HG02571 (cell line): ENCODE results near the gene RALA.
"Not testable (repeated sequence)": the region's sequence is repeated elsewhere in the genome, so short reads cannot be mapped to it uniquely, and the experiment has no call there.

Experiments used
- ATAC-seq: cut with Tn5 transposase; IDR thresholded peaks from one replicate; pipeline ENCODE4 v1.9.1; 2021; ENCODE audit warnings: mild to moderate bottlenecking, moderate library complexity; ENCODE audit not compliant: unreplicated experiment

The RALA gene

GRCh38 chr7:39681887-39682441 is 58.6 kb downstream of the RALA start:
- no peak for ATAC-seq

DNA sequence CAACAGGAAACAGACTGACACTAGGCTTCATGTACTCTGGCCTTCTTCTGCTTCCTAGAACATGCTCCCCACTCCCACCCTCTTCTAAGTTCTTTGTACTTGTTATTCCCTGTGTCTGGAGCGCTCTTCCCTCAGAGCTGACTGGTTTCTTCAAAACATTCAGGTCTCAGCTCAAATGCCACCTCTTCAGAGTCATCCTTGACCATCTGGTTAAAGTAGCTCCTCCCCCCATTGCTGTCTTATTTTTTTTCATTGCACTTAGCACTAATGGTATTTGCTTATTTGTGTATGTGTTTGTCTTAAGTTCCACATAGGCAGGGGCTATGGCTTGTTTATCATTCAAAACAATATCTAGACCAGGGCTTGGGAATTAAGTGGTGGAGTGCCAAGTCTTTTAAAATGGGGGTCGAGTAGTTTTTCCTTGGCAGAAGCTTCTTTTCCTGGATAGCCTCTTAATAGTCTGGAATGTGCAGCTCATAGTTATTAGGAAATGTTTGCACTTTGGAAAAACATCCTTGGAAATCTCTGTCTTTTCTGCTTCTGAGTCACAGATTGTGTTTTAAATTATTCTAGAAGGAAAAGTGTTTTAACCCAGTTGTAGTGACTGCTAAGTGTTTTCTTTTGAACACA is 60.0 kb downstream of the RALA start:
- no peak for ATAC-seq

- peak; percentile 77 for ATAC-seq
These were observed 63.0 kb downstream of the RALA start for GRCh38 chr7:39686261-39686924.

- ATAC-seq = no peak
These were observed 65.5 kb downstream of the RALA start for GRCh38 chr7:39688611-39689480.

DNA sequence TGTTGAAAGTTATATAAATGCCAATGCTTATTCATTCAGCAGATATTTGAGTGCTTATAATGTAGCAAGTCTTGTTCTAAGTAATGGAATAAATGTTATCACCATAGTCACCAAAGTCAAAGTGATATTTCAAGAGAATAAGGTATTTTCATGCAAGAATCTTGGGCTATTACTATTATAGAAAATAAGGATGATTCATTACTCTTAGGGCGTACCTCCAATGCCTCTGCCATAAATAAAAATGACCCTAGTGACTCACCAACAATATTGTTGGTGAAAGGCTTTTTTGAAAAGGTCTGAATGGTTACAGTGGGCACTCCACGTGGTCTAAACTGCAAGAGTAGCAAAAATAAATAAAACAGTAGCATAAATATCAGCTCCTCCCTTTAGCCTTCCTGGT is 68.4 kb downstream of the RALA start:
- ATAC-seq = no peak

- not testable (repeated sequence) for ATAC-seq
These were observed 69.7 kb downstream of the RALA start for GRCh38 chr7:39693086-39693485.

GRCh38 chr7:39693812-39694211 is 70.4 kb downstream of the RALA start:
- ATAC-seq = no peak

DNA sequence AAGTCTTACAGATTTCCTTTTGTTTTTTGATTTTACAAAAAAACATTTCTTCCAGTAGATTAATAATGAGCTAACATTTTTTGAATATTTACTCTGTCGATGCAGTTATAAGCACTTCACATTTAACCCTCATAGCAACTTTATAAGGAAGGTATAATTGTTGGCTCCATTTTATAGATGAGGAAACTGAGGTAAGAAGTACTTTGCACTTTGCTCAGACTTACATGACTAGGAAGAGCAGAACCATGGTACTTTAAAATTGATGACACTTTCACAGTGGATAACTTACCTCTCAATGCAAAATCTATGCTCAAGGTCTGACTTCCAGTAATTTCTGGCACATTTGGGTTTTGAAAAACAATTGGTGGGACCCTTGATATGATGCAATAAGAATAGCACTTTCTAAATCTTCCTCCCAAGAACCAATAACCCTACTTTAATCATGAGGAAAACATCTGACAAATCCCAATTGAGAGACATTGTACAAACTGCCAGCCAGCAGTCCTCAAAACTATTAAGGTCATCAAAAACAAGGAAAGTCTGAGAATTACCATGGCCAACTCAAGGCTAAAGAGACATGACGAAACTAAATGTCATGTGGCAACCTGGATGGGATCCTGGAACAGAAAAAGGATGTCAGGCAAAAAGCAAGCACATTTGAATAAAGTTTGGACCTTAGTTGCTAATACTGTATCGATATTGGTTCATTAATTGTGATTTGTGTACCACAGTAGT is 72.6 kb downstream of the RALA start:
- ATAC-seq = no peak

- no peak for ATAC-seq
These were observed 73.3 kb downstream of the RALA start for GRCh38 chr7:39696631-39697030.

GRCh38 chr7:39697483-39697882 is 74.1 kb downstream of the RALA start:
- ATAC-seq = no peak

- ATAC-seq = no peak
These were observed 76.8 kb downstream of the RALA start for GRCh38 chr7:39700165-39700564.

- no peak for ATAC-seq
These were observed 77.6 kb downstream of the RALA start for GRCh38 chr7:39700932-39701331.

GRCh38 chr7:39702133-39702532 is 78.8 kb downstream of the RALA start:
- no peak for ATAC-seq

- no peak for ATAC-seq
These were observed 79.8 kb downstream of the RALA start for GRCh38 chr7:39703144-39703543.

- ATAC-seq = no peak
These were observed 85.7 kb downstream of the RALA start for GRCh38 chr7:39709029-39709428.

DNA sequence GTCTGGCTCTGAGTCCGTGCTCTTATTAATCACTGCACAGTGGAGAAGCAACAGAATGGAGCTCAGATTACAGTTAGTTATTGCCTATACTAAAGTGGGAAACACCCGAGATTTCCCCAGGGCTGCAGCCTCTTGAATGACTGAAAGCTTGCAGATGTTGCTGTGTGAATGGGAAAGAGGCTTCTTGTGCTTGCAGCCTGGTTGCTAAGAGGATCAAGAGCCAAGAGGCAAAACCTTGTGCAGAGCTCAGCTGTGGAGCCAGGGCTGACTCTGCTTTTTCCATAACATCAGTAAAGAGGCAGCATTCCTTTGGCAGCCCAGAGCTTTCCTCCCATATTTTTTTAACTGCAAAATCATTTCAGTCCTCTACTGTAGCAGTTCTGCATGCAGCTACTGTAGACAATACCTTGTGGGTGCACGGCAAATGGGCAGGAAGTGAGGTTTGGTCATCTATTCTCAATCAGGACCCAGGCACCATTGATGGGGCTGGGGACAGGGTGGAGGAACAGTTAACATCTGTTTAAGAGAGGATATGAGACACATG is 86.5 kb downstream of the RALA start:
- no peak for ATAC-seq

DNA sequence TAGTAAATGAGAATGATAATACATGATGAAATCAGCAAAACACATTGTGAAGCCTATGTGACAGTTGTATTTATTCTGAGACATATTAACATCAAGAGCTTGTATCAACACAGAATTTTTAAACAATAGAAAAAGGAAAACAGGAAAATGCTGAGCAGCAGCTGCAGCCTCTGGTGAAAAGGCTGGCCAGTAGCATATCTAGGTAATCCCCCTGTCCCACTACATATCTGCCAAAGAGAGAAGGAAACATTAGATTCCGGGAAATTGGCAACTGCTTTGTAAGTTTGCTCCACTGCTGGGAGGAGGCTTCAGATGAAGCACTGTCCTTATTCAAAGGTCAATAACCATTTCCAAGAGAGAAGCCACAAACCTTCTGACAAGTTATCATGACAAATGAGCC is 89.4 kb downstream of the RALA start:
- ATAC-seq = no peak

- ATAC-seq = no peak
These were observed 91.2 kb downstream of the RALA start for GRCh38 chr7:39714447-39715091.

DNA sequence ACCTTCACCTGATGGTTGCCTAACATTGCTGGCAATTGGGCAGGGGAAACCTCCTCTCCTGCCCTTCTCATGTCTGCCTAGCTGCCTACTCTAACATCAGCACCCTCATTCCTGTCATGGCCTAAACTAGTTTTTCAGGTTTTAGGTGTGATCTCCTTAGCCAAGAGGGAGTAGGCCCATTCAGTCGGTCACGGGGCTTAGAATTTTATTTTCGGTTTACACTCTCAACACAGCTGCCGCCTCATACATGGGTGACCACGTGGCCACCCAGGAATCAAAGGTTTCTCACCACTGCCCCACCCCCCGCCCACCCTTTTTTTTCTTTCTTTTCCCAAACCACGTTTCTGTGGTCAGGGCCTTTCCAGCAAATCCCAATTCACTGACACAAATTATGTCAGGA is 97.2 kb downstream of the RALA start:
- ATAC-seq = no peak

GRCh38 chr7:39721345-39721744 is 98.0 kb downstream of the RALA start:
- no peak for ATAC-seq
